ENCODE measurements around the gene AGPAT4. TPM values are rescaled to one million over a fixed set of nuclear protein-coding genes. Genes with fewer than 3 reads are reported as not detected.
A peak's percentile ranks its signal among the peaks of the same experiment; 100 is the strongest.

AGPAT4 gene
- total and polyA plus RNA-seq, 3 donors from 2014 or later, result 5.4 to 7.2 (median 6.4) TPM

DNA sequence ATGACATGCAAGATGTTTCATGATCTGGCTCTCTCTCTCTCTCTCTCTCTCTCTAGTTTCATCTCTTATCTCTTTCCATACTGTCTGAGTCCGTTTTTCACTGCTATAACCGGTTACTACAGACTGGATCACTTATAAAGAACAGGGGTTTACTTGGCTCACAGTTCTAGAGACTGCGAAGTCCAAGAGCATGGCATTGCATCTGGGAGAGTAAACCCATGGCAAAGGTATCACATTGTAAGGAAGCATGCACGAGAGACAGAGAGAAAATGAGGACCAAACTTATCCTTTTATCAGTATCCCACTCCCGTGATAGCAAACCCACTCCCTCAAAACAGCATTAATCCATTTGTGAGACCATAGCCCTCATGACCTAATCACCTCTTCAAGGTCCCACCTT lies 7.2 kb upstream of the AGPAT4 start:
- no peaks in the 10 kb centered on the region for H3K4me1 ChIP-seq
- 85 to 86% methylated on average over 5 of the region's 5 CpGs for WGBS, 2 donors
- H3K27ac ChIP-seq, result no peak overlapping the region

GRCh38 chr6:161279677-161280415 lies 6.0 kb upstream of the AGPAT4 start:
- H3K36me3 ChIP-seq (ENCODE audit: low read depth, missing control alignments), result no peaks in the 10 kb centered on the region
- 50 to 71% methylated on average over 7 of the region's 7 CpGs for WGBS, 2 donors
- no peak for DNase-seq
- H3K4me1 ChIP-seq, result no peaks in the 10 kb centered on the region
- H3K4me3 ChIP-seq, result no peak overlapping the region
- intact Hi-C loops (cut with DNase I; ENCODE audit: low total_unique reads), result no loop called here
- no peak overlapping the region for H3K27ac ChIP-seq
- H3K9me3 ChIP-seq, result no peaks in the 10 kb centered on the region
- no peaks in the 10 kb centered on the region for H3K27me3 ChIP-seq
- TF ChIP-seq POLR2A (IDR thresholded peaks at IDR 0.05), result no peak
- TF ChIP-seq, protein P1, sequence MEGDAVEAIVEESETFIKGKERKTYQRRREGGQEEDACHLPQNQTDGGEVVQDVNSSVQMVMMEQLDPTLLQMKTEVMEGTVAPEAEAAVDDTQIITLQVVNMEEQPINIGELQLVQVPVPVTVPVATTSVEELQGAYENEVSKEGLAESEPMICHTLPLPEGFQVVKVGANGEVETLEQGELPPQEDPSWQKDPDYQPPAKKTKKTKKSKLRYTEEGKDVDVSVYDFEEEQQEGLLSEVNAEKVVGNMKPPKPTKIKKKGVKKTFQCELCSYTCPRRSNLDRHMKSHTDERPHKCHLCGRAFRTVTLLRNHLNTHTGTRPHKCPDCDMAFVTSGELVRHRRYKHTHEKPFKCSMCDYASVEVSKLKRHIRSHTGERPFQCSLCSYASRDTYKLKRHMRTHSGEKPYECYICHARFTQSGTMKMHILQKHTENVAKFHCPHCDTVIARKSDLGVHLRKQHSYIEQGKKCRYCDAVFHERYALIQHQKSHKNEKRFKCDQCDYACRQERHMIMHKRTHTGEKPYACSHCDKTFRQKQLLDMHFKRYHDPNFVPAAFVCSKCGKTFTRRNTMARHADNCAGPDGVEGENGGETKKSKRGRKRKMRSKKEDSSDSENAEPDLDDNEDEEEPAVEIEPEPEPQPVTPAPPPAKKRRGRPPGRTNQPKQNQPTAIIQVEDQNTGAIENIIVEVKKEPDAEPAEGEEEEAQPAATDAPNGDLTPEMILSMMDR (IDR thresholded peaks at IDR 0.05), result no peak

More for the DNA sequence above, 7.2 kb upstream of the AGPAT4 start:
- no peaks in the 10 kb centered on the region for H3K27me3 ChIP-seq
- no peaks in the 10 kb centered on the region for H3K9me3 ChIP-seq
- intact Hi-C loops (cut with DNase I; ENCODE audit: low total_unique reads), result no loop called here
- H3K36me3 ChIP-seq (ENCODE audit: low read depth, missing control alignments), result no peaks in the 10 kb centered on the region
- no peak overlapping the region for H3K4me3 ChIP-seq
- no peak for TF ChIP-seq POLR2A (IDR thresholded peaks at IDR 0.05)
- TF ChIP-seq, protein P1 (IDR thresholded peaks at IDR 0.05), result no peak
- DNase-seq, result no peak

DNA sequence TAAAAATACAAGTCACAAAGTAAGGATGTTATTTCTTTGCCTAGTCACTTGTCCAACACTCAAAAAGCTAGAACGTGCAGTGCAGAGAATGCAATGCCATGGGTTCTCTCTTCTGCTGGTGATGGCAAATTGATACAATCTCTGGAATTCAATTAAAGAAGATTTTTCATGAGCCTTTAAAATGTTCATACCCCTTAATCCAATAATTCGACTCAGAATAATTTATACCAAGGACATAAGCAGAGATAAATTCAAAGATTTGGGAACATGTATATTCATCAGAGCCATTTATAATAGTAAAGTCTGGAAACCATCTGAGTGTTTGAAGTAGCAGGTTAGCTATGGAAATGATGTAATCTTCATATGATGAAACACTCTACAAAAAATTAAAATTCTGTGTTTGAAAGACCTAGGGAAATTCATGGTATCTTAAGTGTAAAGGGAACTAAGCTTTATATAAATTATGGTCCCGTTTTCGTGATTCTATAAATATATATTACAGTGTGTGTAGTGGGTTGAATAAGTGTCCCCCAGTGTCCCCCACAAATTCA lies 2.8 kb upstream of the AGPAT4 start:
- no peaks in the 10 kb centered on the region for H3K27me3 ChIP-seq
- no peaks in the 10 kb centered on the region for H3K36me3 ChIP-seq (ENCODE audit: low read depth, missing control alignments)
- H3K27ac ChIP-seq, result no peak overlapping the region
- no peak for DNase-seq
- H3K9me3 ChIP-seq, result no peaks in the 10 kb centered on the region
- intact Hi-C loops (cut with DNase I; ENCODE audit: low total_unique reads), result no loop called here
- H3K4me3 ChIP-seq, result no peak overlapping the region
- WGBS, 2 donors, result 90 to 92% methylated on average over 4 of the region's 4 CpGs
- H3K4me1 ChIP-seq, result no peaks in the 10 kb centered on the region
- TF ChIP-seq, protein P1 (IDR thresholded peaks at IDR 0.05), result no peak
- TF ChIP-seq POLR2A (IDR thresholded peaks at IDR 0.05), result no peak

- no peak overlapping the region for H3K4me3 ChIP-seq
- H3K36me3 ChIP-seq (ENCODE audit: low read depth, missing control alignments), result no peaks in the 10 kb centered on the region
- H3K27ac ChIP-seq, result no peak overlapping the region
- H3K27me3 ChIP-seq, result no peaks in the 10 kb centered on the region
- no peaks in the 10 kb centered on the region for H3K9me3 ChIP-seq
- 73 to 77% methylated on average over 2 of the region's 2 CpGs for WGBS, 2 donors
- TF ChIP-seq, protein P1 (IDR thresholded peaks at IDR 0.05), result no peak
- no peak for TF ChIP-seq POLR2A (IDR thresholded peaks at IDR 0.05)
- no peak for DNase-seq
- intact Hi-C loops (cut with DNase I; ENCODE audit: low total_unique reads), result no loop called here
- H3K4me1 ChIP-seq, result no peaks in the 10 kb centered on the region
Measured at GRCh38 chr6:161274898-161275297, 1.0 kb upstream of the AGPAT4 start.

DNA sequence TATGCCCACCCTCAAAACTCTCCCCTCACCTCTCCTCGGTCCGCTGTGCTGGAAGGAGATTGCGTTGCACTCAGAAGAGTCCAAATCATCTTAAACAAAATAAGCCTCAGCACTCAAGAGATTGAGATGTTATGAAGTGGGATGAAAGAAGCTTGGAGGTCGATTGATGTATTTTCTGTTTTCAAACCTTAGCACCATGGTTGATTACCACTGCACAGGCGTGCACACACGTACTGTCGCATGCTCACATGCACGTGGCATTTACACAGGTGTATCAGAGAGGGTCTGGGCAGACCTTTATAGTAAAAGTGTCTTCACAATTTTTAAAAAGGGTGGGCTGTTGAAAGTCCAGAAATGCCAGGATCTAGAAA lies 612 bp upstream of the AGPAT4 start:
- intact Hi-C loops (cut with DNase I; ENCODE audit: low total_unique reads), result no loop called here
- H3K27ac ChIP-seq, result peak overlapping the region; percentile 25 to 71
- H3K4me1 ChIP-seq, result no peaks in the 10 kb centered on the region
- H3K36me3 ChIP-seq (ENCODE audit: low read depth, missing control alignments), result no peaks in the 10 kb centered on the region
- no peaks in the 10 kb centered on the region for H3K27me3 ChIP-seq
- WGBS, 2 donors, result 5 to 6% methylated on average over 8 of the region's 8 CpGs
- peak overlapping the region; percentile 58 to 59 for H3K4me3 ChIP-seq
- TF ChIP-seq POLR2A (IDR thresholded peaks at IDR 0.05), result no peak
- TF ChIP-seq, protein P1 (IDR thresholded peaks at IDR 0.05), result no peak
- no peak for DNase-seq
- no peaks in the 10 kb centered on the region for H3K9me3 ChIP-seq

Data from testis (tissue), 3 donors.